Loucy (cell line): ENCODE measurements around the gene RAB5A.

Source experiments
- H2AFZ ChIP-seq: fragments of 200-600 bp; sonication (generic); 2 replicates; pipeline ENCODE4 v1.6.0; 2016; ENCODE audit warnings: antibody characterized with exemption, mild to moderate bottlenecking, low read length, moderate library complexity
- H3F3A ChIP-seq: fragments of 200-600 bp; 2 replicates; pipeline ENCODE4 v1.6.0; 2016; ENCODE audit warnings: antibody characterized with exemption, low read depth, mild to moderate bottlenecking
- H3K27me3 ChIP-seq: fragments of 200-600 bp; sonication (generic); 2 replicates; pipeline ENCODE4 v1.6.1; 2014; ENCODE audit warnings: low read length, mild to moderate bottlenecking; ENCODE audit not compliant: insufficient read depth, poor library complexity, severe bottlenecking
- H3K36me3 ChIP-seq: fragments of 200-600 bp; sonication (generic); 2 replicates; pipeline ENCODE4 v1.6.1; 2016; ENCODE audit warnings: low read length; ENCODE audit not compliant: insufficient read depth
- H3K4me1 ChIP-seq: fragments of 200-600 bp; sonication (generic); 2 replicates; pipeline ENCODE4 v1.5.1; 2014; ENCODE audit warnings: low read length, mild to moderate bottlenecking; ENCODE audit not compliant: insufficient read depth, poor library complexity, severe bottlenecking
- H3K4me2 ChIP-seq: fragments of 200-600 bp; sonication (generic); 2 replicates; pipeline ENCODE4 v1.6.0; 2014; ENCODE audit warnings: antibody characterized with exemption, low read length, low read depth, mild to moderate bottlenecking; ENCODE audit not compliant: poor library complexity, severe bottlenecking
- H3K4me3 ChIP-seq: fragments of 200-600 bp; sonication (generic); 2 replicates; pipeline ENCODE4 v1.5.1; 2014; ENCODE audit warnings: low read length, mild to moderate bottlenecking, mixed read lengths; ENCODE audit not compliant: poor library complexity, severe bottlenecking
- H3K79me2 ChIP-seq: fragments of 200-600 bp; sonication (generic); 2 replicates; pipeline ENCODE4 v1.6.1; 2014; ENCODE audit warnings: low read length; ENCODE audit not compliant: insufficient read depth
- H3K9ac ChIP-seq: fragments of 200-600 bp; sonication (generic); 2 replicates; pipeline ENCODE4 v1.6.0; 2014; ENCODE audit warnings: mild to moderate bottlenecking, low read depth, low read length, moderate library complexity; ENCODE audit not compliant: poor library complexity, severe bottlenecking
- H3K9me2 ChIP-seq: fragments of 200-600 bp; sonication (generic); replicated peaks from 2 replicates; pipeline ENCODE4 v1.6.1; 2016; ENCODE audit warnings: low read depth, low read length, mixed read lengths
- H3K9me3 ChIP-seq: fragments of 200-600 bp; sonication (generic); 2 replicates; pipeline ENCODE4 v1.6.1; 2014; ENCODE audit warnings: mild to moderate bottlenecking, antibody characterized with exemption, low read length, low read depth; ENCODE audit not compliant: insufficient read depth
- H4K20me1 ChIP-seq: fragments of 200-600 bp; sonication (generic); 2 replicates; pipeline ENCODE4 v1.6.0; 2014; ENCODE audit warnings: antibody characterized with exemption, low read length, mild to moderate bottlenecking; ENCODE audit not compliant: insufficient read depth, poor library complexity, severe bottlenecking
- CTCF ChIP-seq: fragments of 200-600 bp; sonication (generic); conservative IDR thresholded peaks from 2 replicates; pipeline ENCODE4 v1.5.1; 2014; ENCODE audit warnings: mild to moderate bottlenecking, antibody characterized with exemption, low read length
- EZH2phosphoT487 ChIP-seq: fragments of 200-600 bp; IDR thresholded peaks from 2 replicates; pipeline ENCODE4 v1.6.1; 2018; ENCODE audit warnings: antibody characterized with exemption, mild to moderate bottlenecking, moderate library complexity, borderline replicate concordance

Gene RAB5A

DNA sequence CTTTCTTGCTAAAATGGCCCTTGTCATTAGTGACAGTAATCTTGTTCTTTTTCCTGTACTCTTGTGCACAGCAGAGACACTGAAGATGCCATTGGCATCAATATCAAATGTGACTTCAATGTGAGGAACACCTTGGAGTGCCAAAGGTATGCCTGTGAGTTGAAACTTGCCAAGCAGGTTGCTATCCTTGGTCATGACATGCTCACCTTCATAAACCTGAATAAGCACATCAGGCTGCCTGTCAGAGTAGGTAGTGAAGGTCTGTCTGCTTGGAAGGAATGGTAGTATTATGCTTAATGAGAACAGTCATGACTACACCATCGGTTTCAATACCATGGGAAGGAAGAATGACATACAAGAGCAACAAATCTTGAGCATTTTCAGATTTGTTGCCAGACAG, 6.3 kb upstream of the RAB5A start:
- no peaks in the 10 kb centered on the region for H4K20me1 ChIP-seq
- no peaks in the 10 kb centered on the region for H3K27me3 ChIP-seq
- no peaks in the 10 kb centered on the region for H3K36me3 ChIP-seq
- no peak overlapping the region for H3K9ac ChIP-seq
- no peak overlapping the region for H2AFZ ChIP-seq
- H3K4me2 ChIP-seq, result no peak overlapping the region
- H3K79me2 ChIP-seq, result peaks cover 3% of the 10 kb centered on the region; the same call in 1 of the 2 replicates
- no peak overlapping the region for H3K4me3 ChIP-seq
- H3K9me3 ChIP-seq, result no peaks in the 10 kb centered on the region
- TF ChIP-seq CTCF (no peak), EZH2phosphoT487 (no peak)
- no peaks in the 10 kb centered on the region; the same call in 1 of the 2 replicates for H3F3A ChIP-seq
- peaks cover 23% of the 10 kb centered on the region for H3K4me1 ChIP-seq
- no peaks in the 10 kb centered on the region for H3K9me2 ChIP-seq

DNA sequence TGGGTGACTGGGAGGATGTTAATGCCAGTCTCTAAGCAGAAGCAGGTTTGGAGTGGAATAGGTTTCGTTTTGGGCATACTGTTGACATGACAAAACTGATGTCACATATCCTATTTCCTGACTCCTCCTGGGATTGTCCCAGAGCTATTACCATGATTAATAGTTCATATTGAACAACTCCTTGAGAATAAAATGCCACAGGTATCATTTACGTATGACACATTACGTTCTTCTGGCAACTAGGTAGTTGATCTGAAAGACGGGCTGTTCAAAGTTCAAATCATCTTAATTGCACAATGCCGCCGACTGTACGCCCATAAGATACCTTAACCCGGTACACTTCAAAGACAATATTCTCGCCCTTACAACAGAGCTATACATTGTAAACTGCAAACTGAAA, 1.4 kb upstream of the RAB5A start:
- Histone ChIP-seq H3K27me3 (no peaks in the 10 kb centered on the region), H4K20me1 (peaks cover 33% of the 10 kb centered on the region), H3K9me2 (no peaks in the 10 kb centered on the region), H2AFZ (no peak overlapping the region), H3K36me3 (no peaks in the 10 kb centered on the region), H3F3A (0 out of 2 replicates have a peak, but pooled peaks cover 4% of the 10 kb centered on the region), H3K4me2 (peak overlapping the region; percentile 67), H3K4me1 (peaks cover 32% of the 10 kb centered on the region), H3K4me3 (peak overlapping the region; percentile 98), H3K79me2 (peaks cover 46% of the 10 kb centered on the region), H3K9me3 (no peaks in the 10 kb centered on the region), H3K9ac (no peak overlapping the region)
- TF ChIP-seq CTCF (no peak), EZH2phosphoT487 (no peak)

DNA sequence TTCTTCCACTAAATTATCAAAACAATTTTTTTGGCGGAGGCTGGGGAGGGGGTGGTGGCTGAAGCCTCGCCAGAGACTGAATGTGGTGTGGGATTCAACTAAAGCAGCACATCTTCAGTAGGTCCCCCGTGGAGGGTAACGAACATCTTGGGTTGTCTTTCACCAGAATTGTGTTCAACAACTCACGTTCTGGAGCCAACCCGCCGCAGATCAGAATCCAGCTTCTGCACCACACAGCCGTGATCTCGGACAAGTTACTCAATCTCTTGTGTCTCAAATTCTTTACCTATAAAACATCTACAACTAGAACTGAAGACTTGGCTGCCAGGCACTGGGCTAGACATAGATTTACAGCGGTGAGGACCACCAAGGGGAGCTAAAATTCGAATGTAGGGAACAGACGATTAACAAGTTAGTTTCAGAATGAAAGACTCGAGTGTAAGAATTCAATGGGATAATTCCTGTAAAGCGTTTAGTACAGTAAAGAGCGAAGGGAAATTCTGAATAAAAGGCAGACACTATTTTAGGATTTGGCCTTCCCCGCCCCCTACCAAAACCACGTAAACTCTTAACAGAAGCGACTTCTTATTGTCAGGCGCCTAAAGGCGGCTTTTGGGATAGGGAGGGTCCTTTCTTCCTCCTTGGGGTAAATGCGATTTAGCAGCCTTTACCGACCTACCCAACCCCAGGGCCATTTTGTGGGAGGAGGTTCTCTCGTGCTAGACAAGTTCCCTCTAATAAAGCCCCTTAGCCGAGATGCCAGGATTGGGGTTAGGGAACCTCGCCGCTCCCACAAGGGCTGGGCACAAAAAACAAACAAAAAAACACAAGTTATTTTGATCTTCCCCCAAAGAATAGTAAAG, 697 bp upstream of the RAB5A start:
- Histone ChIP-seq H3F3A (0 out of 2 replicates have a peak, but pooled peaks cover 4% of the 10 kb centered on the region), H3K9me2 (no peaks in the 10 kb centered on the region), H3K79me2 (peaks cover 52% of the 10 kb centered on the region), H3K36me3 (no peaks in the 10 kb centered on the region), H3K9me3 (no peaks in the 10 kb centered on the region), H3K9ac (peak overlapping the region; percentile 83), H3K4me1 (peaks cover 37% of the 10 kb centered on the region), H2AFZ (peak overlapping the region; percentile 77), H3K27me3 (no peaks in the 10 kb centered on the region), H3K4me3 (peak overlapping the region; percentile 98), H4K20me1 (peaks cover 40% of the 10 kb centered on the region), H3K4me2 (peak overlapping the region; percentile 67)
- TF ChIP-seq CTCF, result no peak
